GM23338 (cell line): ENCODE measurements around the gene SCN2A. TPM values are rescaled to one million over a fixed set of nuclear protein-coding genes. Genes with fewer than 3 reads are reported as not detected.

Experiments
- ATAC-seq: fragments of 200-7000 bp; cut with Tn5 transposase; 3 replicates; pipeline ENCODE4 v1.9.1; 2020
- DNase-seq: peaks from one replicate; pipeline ENCODE4 v3.0.0-alpha.2; 2015; ENCODE audit warnings: low spot score
- H2AFZ ChIP-seq: fragments of 200-600 bp; sonication (generic); 2 replicates; pipeline ENCODE4 v1.8.0; 2016; ENCODE audit warnings: antibody characterized with exemption, mild to moderate bottlenecking, moderate library complexity
- H3F3A ChIP-seq: fragments of 200-600 bp; sonication (generic); replicated peaks from 2 replicates; pipeline ENCODE4 v1.8.0; 2017; ENCODE audit warnings: antibody characterized with exemption, mixed run types, low read depth
- H3K27ac ChIP-seq: fragments of 200-600 bp; sonication (generic); 2 replicates; pipeline ENCODE4 v1.6.1; 2016; ENCODE audit warnings: low read depth
- H3K27me3 ChIP-seq: fragments of 200-600 bp; sonication (generic); 2 replicates; pipeline ENCODE4 v1.8.0; 2016; ENCODE audit warnings: mild to moderate bottlenecking, mixed run types, moderate library complexity; ENCODE audit not compliant: insufficient read depth
- H3K36me3 ChIP-seq: fragments of 200-600 bp; sonication (generic); 2 replicates; pipeline ENCODE4 v1.8.0; 2016; ENCODE audit warnings: mild to moderate bottlenecking; ENCODE audit not compliant: insufficient read depth
- H3K4me1 ChIP-seq: fragments of 200-600 bp; sonication (generic); 2 replicates; pipeline ENCODE4 v1.8.0; 2016; ENCODE audit warnings: mild to moderate bottlenecking, moderate library complexity; ENCODE audit not compliant: insufficient read depth
- H3K4me2 ChIP-seq: fragments of 200-600 bp; sonication (generic); 2 replicates; pipeline ENCODE4 v1.7.1; 2017; ENCODE audit warnings: mixed run types
- H3K4me3 ChIP-seq: fragments of 200-600 bp; sonication (generic); 2 replicates; pipeline ENCODE4 v1.6.1; 2016; ENCODE audit warnings: mixed run types
- H3K79me2 ChIP-seq: fragments of 200-600 bp; sonication (generic); replicated peaks from 2 replicates; pipeline ENCODE4 v1.8.0; 2017; ENCODE audit warnings: mild to moderate bottlenecking; ENCODE audit not compliant: insufficient read depth
- H3K9me2 ChIP-seq: fragments of 200-600 bp; sonication (generic); 2 replicates; pipeline ENCODE4 v1.8.0; 2017; ENCODE audit not compliant: insufficient read depth
- H4K20me1 ChIP-seq: fragments of 200-600 bp; sonication (generic); replicated peaks from 2 replicates; pipeline ENCODE4 v1.8.0; 2017; ENCODE audit warnings: mild to moderate bottlenecking; ENCODE audit not compliant: insufficient read depth
- H3K27ac Mint-ChIP-seq: 2 replicates; pipeline ENCODE4 v1.8.0; 2020; ENCODE audit warnings: inconsistent platforms, mild to moderate bottlenecking, moderate library complexity, mixed read lengths
- H3K27me3 Mint-ChIP-seq: 3 replicates; pipeline ENCODE4 v1.8.0; 2022; ENCODE audit warnings: low read depth, mild to moderate bottlenecking, moderate library complexity, mixed read lengths, inconsistent platforms; ENCODE audit not compliant: insufficient read depth, poor library complexity
- H3K36me3 Mint-ChIP-seq: 3 replicates; pipeline ENCODE4 v1.8.0; 2021; ENCODE audit warnings: low read depth, mild to moderate bottlenecking, inconsistent platforms, moderate library complexity, mixed read lengths
- H3K4me1 Mint-ChIP-seq: 3 replicates; pipeline ENCODE4 v1.8.0; 2020; ENCODE audit warnings: mild to moderate bottlenecking, inconsistent platforms, mixed read lengths
- H3K4me3 Mint-ChIP-seq: 3 replicates; pipeline ENCODE4 v1.8.0; 2021; ENCODE audit warnings: moderate library complexity, mild to moderate bottlenecking, inconsistent platforms, mixed read lengths
- H3K9me3 Mint-ChIP-seq: 3 replicates; pipeline ENCODE4 v1.8.0; 2020; ENCODE audit warnings: moderate library complexity, mild to moderate bottlenecking, inconsistent platforms, mixed read lengths
- CREB1 ChIP-seq: fragments of 250-450 bp; sonication (Bioruptor Pico); IDR thresholded peaks from 2 replicates; pipeline ENCODE4 v1.5.0; 2020; ENCODE audit warnings: low read depth, mild to moderate bottlenecking, moderate library complexity
- EZH2 ChIP-seq: fragments of 200-600 bp; sonication (generic); IDR thresholded peaks from one replicate; pipeline ENCODE4 v1.8.0; 2017; ENCODE audit warnings: antibody characterized with exemption, mild to moderate bottlenecking, low read depth; ENCODE audit not compliant: unreplicated experiment
- EZH2phosphoT487 ChIP-seq: fragments of 200-600 bp; sonication (generic); IDR thresholded peaks from one replicate; pipeline ENCODE4 v1.8.1; 2018; ENCODE audit warnings: antibody characterized with exemption; ENCODE audit not compliant: unreplicated experiment
- JUNB ChIP-seq: IDR thresholded peaks from one replicate; pipeline ENCODE4 v1.6.1; 2016; ENCODE audit warnings: antibody characterized with exemption; ENCODE audit not compliant: unreplicated experiment
- NANOG ChIP-seq: IDR thresholded peaks from 2 replicates; pipeline ENCODE4 v1.6.1; 2016; ENCODE audit warnings: antibody characterized with exemption, borderline replicate concordance
- POLR2AphosphoS5 ChIP-seq: IDR thresholded peaks from 2 replicates; pipeline ENCODE4 v1.6.1; 2016; ENCODE audit warnings: antibody characterized with exemption, low read depth
- STAT1 ChIP-seq: IDR thresholded peaks from one replicate; pipeline ENCODE4 v1.6.1; 2016; ENCODE audit warnings: antibody characterized with exemption; ENCODE audit not compliant: unreplicated experiment
- ZNF114 ChIP-seq: fragments of 250-450 bp; sonication (Bioruptor Pico); IDR thresholded peaks from 2 replicates; pipeline ENCODE4 v1.5.0; 2020; ENCODE audit warnings: mild to moderate bottlenecking, moderate library complexity
- ZNF331 ChIP-seq: fragments of 250-450 bp; sonication (Bioruptor Pico); IDR thresholded peaks from 2 replicates; pipeline ENCODE4 v1.5.0; 2020; ENCODE audit warnings: low read depth, mild to moderate bottlenecking, moderate library complexity
- polyA plus RNA-seq: library from polyadenylated mRNA; unstranded; fragments of >200 nt; fragmentation: Nextera tagmentation; extraction: Ambion mirVana; gene quantifications from 2 replicates; pipeline ENCODE4 v1.2.1, GENCODE V29; 2016
- total RNA-seq: library from RNA; depleted of rRNA; stranded (reverse); fragments of >200 nt; shearing (Covaris generic); gene quantifications from 2 replicates; pipeline ENCODE4 v1.2.3, GENCODE V29; 2014
- TF ChIP-seq, protein P1 (sequence below): IDR thresholded peaks from one replicate; pipeline ENCODE4 v1.6.1; 2018; ENCODE audit warnings: antibody characterized with exemption; ENCODE audit not compliant: unreplicated experiment
- TF ChIP-seq, protein P2 (sequence below): IDR thresholded peaks from 2 replicates; pipeline ENCODE4 v1.6.1; 2016; ENCODE audit warnings: antibody characterized with exemption
- TF ChIP-seq, protein P3 (sequence below), 2 experiments: fragments of 200-600 bp in 1 of 2; sonication (generic) in 1 of 2; conservative IDR thresholded peaks; 2 replicates each; pipeline versions ENCODE4 v1.5.1 to v1.6.1; 2016 to 2017; ENCODE audit warnings: antibody characterized with exemption in 2 of 2, low read depth in 2 of 2, mild to moderate bottlenecking in 2 of 2, moderate library complexity in 1 of 2

The SCN2A gene
- total and polyA plus RNA-seq, 2 experiments from 2014 or later: 0.45 to 0.52 TPM

DNA sequence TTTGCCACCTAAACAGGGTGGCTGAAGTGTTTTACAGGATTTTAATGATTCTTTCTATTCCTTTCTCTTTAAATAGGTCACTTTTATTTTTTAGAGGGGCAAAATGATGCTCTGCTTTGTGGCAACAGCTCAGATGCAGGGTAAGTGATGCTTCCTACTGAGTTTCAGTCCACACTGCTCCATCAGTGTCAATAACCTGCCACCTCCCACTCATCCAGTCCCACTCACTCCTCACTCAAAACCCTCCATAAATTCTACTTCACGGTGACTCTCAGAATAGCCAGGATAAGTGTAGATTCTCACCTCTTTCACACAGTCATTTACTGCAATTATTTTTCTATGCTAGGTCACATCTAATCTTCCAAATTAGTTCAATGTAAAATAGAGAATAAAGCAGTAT lies 72.7 kb downstream of the SCN2A start:
- TF ChIP-seq, protein P1, sequence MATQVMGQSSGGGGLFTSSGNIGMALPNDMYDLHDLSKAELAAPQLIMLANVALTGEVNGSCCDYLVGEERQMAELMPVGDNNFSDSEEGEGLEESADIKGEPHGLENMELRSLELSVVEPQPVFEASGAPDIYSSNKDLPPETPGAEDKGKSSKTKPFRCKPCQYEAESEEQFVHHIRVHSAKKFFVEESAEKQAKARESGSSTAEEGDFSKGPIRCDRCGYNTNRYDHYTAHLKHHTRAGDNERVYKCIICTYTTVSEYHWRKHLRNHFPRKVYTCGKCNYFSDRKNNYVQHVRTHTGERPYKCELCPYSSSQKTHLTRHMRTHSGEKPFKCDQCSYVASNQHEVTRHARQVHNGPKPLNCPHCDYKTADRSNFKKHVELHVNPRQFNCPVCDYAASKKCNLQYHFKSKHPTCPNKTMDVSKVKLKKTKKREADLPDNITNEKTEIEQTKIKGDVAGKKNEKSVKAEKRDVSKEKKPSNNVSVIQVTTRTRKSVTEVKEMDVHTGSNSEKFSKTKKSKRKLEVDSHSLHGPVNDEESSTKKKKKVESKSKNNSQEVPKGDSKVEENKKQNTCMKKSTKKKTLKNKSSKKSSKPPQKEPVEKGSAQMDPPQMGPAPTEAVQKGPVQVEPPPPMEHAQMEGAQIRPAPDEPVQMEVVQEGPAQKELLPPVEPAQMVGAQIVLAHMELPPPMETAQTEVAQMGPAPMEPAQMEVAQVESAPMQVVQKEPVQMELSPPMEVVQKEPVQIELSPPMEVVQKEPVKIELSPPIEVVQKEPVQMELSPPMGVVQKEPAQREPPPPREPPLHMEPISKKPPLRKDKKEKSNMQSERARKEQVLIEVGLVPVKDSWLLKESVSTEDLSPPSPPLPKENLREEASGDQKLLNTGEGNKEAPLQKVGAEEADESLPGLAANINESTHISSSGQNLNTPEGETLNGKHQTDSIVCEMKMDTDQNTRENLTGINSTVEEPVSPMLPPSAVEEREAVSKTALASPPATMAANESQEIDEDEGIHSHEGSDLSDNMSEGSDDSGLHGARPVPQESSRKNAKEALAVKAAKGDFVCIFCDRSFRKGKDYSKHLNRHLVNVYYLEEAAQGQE: no peak
- TF ChIP-seq ZNF114 (CRISPR knock-in tag) (no peak), JUNB (no peak), EZH2phosphoT487 (no peak)
- TF ChIP-seq, protein P2, sequence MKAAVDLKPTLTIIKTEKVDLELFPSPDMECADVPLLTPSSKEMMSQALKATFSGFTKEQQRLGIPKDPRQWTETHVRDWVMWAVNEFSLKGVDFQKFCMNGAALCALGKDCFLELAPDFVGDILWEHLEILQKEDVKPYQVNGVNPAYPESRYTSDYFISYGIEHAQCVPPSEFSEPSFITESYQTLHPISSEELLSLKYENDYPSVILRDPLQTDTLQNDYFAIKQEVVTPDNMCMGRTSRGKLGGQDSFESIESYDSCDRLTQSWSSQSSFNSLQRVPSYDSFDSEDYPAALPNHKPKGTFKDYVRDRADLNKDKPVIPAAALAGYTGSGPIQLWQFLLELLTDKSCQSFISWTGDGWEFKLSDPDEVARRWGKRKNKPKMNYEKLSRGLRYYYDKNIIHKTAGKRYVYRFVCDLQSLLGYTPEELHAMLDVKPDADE: no peak
- ATAC-seq (no peak), DNase-seq (no peak)
- Mint-ChIP-seq H3K27ac (no peak overlapping the region), H3K9me3 (no peaks in the 10 kb centered on the region), H3K27me3 (no peaks in the 10 kb centered on the region), H3K36me3 (no peaks in the 10 kb centered on the region), H3K4me1 (peaks cover 11% of the 10 kb centered on the region; the same call in 2 of the 3 replicates), H3K4me3 (no peak overlapping the region)
- Histone ChIP-seq H3K79me2 (no peaks in the 10 kb centered on the region), H4K20me1 (no peaks in the 10 kb centered on the region), H3K27me3 (no peaks in the 10 kb centered on the region), H3K36me3 (no peaks in the 10 kb centered on the region), H3K27ac (no peak overlapping the region), H2AFZ (no peak overlapping the region), H3K4me3 (no peak overlapping the region), H3K4me2 (no peak overlapping the region), H3K9me2 (no peaks in the 10 kb centered on the region), H3K4me1 (peaks cover 6% of the 10 kb centered on the region; the same call in 1 of the 2 replicates), H3F3A (no peaks in the 10 kb centered on the region)

DNA sequence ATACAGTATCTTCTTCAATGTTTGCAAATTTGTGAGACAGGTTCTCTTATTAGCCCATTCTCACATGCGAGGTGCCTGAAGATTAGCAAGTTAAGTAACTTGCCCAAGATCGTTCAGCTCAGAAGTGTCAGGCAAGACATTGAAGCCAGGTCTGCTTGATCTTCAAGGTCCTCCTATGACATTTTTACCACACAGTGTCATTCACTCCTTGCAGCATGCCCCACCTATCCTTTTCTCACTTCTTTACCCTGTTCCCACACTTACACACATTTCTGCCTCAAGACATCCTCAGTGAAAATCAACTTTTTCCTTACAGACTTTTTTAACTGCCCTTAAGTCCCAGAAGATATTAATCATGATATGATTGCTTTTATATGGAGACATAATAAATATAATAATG lies 73.8 kb downstream of the SCN2A start:
- H2AFZ ChIP-seq: no peak overlapping the region
- Mint-ChIP-seq H3K4me3 (no peak overlapping the region), H3K4me1 (peaks cover 8% of the 10 kb centered on the region; the same call in 2 of the 3 replicates), H3K27me3 (no peaks in the 10 kb centered on the region), H3K27ac (no peak overlapping the region), H3K36me3 (no peaks in the 10 kb centered on the region), H3K9me3 (no peaks in the 10 kb centered on the region)
- H3K4me1 ChIP-seq: peaks cover 3% of the 10 kb centered on the region; the same call in 1 of the 2 replicates
- no peaks in the 10 kb centered on the region for H3K9me2 ChIP-seq
- no peak overlapping the region for H3K4me2 ChIP-seq
- H3K4me3 ChIP-seq: no peak overlapping the region
- H3K27ac ChIP-seq: no peak overlapping the region
- no peak for DNase-seq
- no peaks in the 10 kb centered on the region for H4K20me1 ChIP-seq
- no peaks in the 10 kb centered on the region for H3K27me3 ChIP-seq
- H3K36me3 ChIP-seq: no peaks in the 10 kb centered on the region
- no peak for ATAC-seq
- no peaks in the 10 kb centered on the region for H3F3A ChIP-seq
- no peaks in the 10 kb centered on the region for H3K79me2 ChIP-seq
- TF ChIP-seq, protein P3, sequence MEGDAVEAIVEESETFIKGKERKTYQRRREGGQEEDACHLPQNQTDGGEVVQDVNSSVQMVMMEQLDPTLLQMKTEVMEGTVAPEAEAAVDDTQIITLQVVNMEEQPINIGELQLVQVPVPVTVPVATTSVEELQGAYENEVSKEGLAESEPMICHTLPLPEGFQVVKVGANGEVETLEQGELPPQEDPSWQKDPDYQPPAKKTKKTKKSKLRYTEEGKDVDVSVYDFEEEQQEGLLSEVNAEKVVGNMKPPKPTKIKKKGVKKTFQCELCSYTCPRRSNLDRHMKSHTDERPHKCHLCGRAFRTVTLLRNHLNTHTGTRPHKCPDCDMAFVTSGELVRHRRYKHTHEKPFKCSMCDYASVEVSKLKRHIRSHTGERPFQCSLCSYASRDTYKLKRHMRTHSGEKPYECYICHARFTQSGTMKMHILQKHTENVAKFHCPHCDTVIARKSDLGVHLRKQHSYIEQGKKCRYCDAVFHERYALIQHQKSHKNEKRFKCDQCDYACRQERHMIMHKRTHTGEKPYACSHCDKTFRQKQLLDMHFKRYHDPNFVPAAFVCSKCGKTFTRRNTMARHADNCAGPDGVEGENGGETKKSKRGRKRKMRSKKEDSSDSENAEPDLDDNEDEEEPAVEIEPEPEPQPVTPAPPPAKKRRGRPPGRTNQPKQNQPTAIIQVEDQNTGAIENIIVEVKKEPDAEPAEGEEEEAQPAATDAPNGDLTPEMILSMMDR (conservative IDR thresholded peaks at IDR 0.05; ENCODE audit: low read depth in 2 of 2): no peak
- TF ChIP-seq POLR2AphosphoS5 (no peak), EZH2 (no peak), EZH2phosphoT487 (no peak), NANOG (no peak), STAT1 (no peak), CREB1 (CRISPR knock-in tag) (no peak), ZNF331 (no peak), JUNB (no peak), ZNF114 (CRISPR knock-in tag) (no peak)
- TF ChIP-seq, protein P2: no peak
- TF ChIP-seq, protein P1: no peak
